Kidney glomerular epithelial cell (primary cell): ENCODE results near the gene PPP1R12A.

Experiments used
- DNase-seq: peaks from one replicate; lab custom pipeline; 2025; lab: John Stamatoyannopoulos, UW

Gene PPP1R12A

DNA sequence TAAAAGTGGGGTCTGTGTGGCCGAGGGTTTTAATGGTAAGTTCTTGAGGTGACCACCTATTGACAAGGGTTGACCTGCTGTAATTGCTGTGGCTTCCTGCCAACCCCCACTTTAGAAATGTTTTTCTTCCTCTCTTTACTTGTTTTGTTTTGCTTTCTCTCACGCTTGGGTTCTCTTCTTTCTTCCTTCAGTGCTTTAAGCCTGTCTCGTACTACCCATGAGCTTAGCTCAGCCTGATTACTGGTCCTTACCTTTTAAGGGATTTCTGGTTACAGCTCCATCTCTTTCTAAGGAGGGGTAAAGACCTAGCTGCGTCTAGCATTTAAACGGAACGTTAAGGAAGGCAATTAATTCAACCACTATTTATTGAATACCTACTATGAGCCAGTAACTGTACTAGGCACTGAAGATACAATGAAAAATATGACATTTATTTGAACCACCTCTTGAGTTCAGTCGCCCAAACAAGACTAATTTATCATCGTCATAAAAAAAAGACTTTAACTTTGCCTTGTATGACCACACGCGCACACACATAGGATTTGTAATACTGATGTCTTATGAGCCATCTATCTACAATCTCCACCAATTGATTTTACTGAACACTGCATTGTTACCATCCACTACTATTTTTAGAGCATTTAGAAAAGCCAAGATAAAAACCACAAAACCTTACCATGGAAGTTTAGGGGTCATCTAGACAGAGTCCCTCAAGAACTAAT is 888 bp upstream of the PPP1R12A start:
- DNase-seq: peak; percentile 85

- DNase-seq: no peak
Measured at GRCh38 chr12:79934281-79935020, 446 bp downstream of the PPP1R12A start.

GRCh38 chr12:79933532-79934264 is 1.2 kb downstream of the PPP1R12A start:
- no peak for DNase-seq

DNA sequence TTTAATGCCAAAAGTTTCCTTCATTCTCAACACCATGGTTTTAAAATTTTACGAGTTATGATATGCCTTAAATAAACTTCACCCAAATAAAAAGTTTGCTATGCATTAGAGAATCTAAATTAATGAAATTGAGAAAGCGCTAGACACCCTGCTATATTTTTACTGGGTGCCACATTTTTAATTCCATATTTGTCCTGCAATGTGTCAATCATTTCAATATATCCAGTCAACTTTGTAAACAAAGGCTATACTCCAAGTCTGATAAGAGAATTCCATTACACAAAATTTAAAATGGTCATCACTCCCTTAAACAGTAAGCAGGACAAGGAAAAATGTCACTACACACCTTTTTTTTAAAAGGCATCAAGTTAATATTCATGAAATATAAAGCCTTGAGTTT is 1.9 kb downstream of the PPP1R12A start:
- no peak for DNase-seq

DNA sequence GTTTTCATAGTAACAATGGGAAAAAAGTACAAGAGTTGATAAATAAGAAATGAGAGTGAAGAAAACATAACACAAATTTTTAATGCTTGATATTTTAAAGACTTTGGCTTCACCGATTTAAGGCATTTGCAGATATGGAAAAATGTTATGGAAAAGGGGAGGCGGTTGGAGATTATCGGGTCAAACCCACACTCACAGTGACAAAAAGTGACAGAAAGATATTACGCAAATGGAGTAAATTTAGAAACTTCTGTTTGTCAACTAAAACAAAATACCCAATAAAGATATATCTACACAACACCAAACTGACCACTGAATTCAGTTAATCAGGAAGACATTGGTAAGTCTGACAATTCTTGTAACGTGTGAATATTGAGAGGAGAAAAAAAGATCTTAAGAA is 2.5 kb downstream of the PPP1R12A start:
- no peak for DNase-seq

DNA sequence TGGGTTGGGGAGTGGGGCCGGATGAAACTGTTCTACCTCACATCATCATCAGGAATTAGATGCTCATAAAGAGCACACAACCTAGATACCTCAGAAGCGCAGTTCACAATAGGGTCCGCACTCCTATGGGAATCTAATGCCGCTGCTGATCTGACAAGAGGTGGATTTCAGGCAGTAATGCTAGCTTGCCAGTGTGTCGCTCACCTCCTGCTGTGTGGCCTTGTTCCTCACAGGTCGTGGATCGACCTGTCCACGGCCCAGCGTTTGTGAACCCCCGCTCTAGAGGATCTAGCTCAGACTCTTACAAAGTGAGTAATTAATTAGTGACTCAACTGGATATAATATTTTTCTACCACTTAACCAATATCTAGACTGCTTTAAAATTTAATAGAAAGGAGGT is 5.8 kb downstream of the PPP1R12A start:
- DNase-seq: no peak

- DNase-seq: no peak
Measured at GRCh38 chr12:79927772-79928474, 7.0 kb downstream of the PPP1R12A start.

- no peak for DNase-seq
Measured at GRCh38 chr12:79926951-79927350, 7.9 kb downstream of the PPP1R12A start.

DNA sequence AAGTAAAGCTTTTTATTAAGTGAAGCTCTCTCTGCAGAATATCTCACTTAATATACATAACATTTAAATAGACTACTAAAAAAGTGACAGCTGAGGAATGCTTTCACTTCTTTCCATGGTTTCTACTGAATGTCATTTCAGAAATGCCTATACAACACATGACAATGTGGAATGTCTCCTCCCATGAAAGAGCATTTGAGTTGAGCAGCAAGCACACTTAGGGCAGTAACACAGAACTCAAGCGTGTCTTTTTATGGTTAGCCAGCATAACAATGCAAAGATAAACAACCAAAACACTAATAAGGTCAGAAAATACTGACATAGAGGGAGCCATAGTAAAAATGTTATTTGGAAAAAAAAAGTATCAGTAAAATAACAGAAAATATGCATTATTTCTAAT is 9.4 kb downstream of the PPP1R12A start:
- no peak for DNase-seq

DNA sequence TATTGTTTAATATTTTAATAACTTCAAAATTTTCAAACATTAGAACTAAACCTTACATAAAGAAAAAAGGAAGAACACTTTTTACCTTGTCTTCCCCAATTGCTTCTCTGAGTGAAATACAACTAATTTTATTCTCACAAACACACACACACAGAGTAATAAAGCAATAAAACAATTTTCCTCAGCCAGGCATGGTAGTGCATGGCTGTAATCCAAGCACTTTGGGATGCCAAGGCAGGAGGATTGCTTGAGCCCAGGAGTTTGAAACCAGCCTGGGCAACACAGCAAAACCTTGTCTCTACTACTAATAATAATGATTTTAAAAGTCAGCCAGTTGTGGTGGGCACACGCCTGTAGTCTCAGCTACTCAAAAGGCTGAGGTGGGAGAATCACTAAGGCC is 13.1 kb downstream of the PPP1R12A start:
- no peak for DNase-seq

DNA sequence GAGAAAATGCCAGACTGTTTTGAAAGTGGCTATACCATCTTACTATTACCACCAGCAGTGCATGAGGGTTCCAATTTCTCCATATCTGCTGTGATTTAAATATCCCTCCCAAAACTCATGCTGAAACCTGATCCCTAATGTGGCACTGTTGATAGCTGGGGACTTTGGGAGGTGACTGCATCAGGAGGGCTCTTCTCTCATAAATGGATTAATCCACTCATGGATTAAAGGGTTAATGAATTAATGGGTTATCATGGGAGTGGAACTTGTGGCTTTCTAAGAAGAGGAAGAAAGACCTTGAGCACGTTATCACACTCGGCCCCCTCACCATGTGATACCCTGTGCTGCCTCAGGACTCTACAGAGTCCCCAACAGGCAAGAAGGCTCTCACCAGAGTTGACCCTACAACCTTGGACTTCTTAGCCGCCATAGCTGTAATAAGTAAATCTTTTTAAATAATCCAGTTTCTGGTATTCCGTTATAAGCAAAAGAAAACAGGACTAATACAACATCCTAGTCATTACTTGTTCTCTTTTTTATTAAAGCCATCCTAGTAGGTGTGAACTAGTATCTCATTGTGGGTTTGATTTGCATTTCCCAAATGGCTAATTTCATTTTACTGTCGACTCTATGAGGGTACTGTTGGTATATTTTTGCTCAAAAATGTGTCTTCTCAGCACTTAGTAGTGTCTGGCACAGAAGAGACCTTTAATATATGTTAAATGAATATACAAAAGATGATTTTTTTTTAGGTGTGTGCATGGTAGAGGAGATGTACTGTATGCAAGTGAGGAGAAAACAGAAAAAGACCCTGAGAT is 14.3 kb downstream of the PPP1R12A start:
- DNase-seq: no peak

DNA sequence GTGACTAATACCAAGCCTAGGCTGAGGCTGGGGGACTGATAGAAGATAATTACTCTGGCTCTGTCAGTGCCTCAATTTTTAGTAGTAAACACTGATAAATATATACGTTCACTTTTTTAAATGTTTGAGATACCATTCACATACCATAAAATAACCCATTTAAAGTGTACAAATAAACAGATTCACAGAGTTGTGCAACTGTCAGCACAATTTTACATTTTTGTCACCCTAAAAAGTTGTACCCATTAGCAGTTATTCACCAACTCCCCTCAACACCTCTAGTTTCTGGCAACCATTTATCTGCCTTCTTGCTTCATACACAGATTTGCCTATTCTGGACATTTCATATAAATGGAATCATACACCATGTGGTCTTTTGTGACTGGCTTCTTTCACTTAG is 15.1 kb downstream of the PPP1R12A start:
- no peak for DNase-seq

- DNase-seq: no peak
Measured at GRCh38 chr12:79916826-79917225, 18.1 kb downstream of the PPP1R12A start.

GRCh38 chr12:79911889-79912656 is 22.8 kb downstream of the PPP1R12A start:
- DNase-seq: no peak

DNA sequence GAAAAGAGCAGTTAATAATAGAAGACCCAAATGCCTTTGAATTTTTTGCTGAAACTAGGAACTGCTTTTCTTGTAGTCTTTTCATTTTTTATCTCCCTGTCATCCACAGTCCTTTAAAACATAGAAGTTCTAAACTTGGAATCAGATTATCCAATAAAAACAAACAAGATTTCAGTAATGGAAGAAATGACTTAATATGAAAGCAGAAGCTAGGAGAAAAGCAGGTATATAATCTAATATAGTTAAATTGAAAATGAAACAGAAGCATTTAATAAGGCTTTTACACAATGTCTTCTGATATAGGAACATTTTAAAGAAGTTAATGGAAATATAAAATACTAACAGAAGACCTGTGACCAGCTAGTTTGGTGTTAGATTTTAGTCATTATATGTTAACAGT is 26.5 kb downstream of the PPP1R12A start:
- DNase-seq: no peak

GRCh38 chr12:79901506-79901905 is 33.4 kb downstream of the PPP1R12A start:
- no peak for DNase-seq

DNA sequence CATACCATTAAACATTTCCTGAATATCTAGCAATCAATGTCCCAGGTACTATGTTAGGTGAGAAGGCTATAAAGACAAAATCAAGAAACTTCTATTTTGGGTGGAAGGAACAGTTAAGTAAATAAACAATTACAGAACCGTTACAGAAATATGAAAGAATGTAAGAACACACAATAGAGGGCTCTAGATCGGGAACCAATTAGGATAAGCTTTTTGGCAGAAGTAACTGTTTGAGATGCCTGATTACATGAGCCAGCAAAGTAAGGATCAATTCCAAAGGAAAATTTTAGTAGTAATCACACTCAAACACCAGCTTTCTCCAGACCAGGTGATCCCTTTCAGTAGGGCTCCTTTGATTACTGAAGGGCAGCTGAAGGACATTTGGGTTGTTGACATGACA is 33.9 kb downstream of the PPP1R12A start:
- DNase-seq: no peak

DNA sequence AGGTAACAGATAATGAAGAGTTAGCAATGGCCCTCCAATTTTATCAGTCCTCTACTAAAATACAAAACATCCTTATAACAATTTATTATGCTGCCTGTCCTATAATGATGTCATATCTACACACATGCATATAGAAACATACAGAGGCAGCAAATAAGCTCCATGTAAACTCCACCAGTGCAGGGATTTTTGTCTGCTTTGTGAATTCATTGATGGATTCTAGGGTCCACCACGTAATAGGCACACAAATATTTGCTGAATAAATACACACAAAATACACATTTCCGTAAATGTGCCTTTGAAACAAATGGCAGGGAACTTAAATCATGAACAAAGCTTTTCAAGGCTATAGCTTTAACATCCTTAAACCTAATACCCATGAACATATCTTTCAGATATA is 34.7 kb downstream of the PPP1R12A start:
- DNase-seq: no peak

GRCh38 chr12:79897617-79898016 is 37.3 kb downstream of the PPP1R12A start:
- DNase-seq: peak; percentile 98

GRCh38 chr12:79895804-79896203 is 39.1 kb downstream of the PPP1R12A start:
- DNase-seq: no peak

- DNase-seq: no peak
Measured at GRCh38 chr12:79895071-79895470, 39.8 kb downstream of the PPP1R12A start.
